ENCODE results near the gene PALLD. TPM values are rescaled to one million over a fixed set of nuclear protein-coding genes. Genes with fewer than 3 reads are reported as not detected.

The PALLD gene
- total and polyA plus RNA-seq, 2 donors (not counting 3 experiments of a cell fraction or from before 2014, with no cell fraction given) = 13.4 to 48.2 TPM

- TF ChIP-seq EZH2 (IDR thresholded peaks at IDR 0.05; ENCODE audit: borderline replicate concordance, low read depth, low read length, severe bottlenecking) (no peak), CTCF (IDR thresholded peaks at IDR 0.05; ENCODE audit: extremely low read depth in 1 of 2, insufficient read depth in 1 of 2, low read depth in 1 of 2, low read length in 2 of 2) (no peak), GATA2 (IDR thresholded peaks at IDR 0.05; ENCODE audit: insufficient read depth, insufficient read length, low read depth, low read length) (no peak), POLR2A (IDR thresholded peaks at IDR 0.05; ENCODE audit: low read depth, low read length) (no peak)
- ChIA-PET POLR2A (interaction anchor here (0.6 kb wide), 1 partner anchor 175 kb away, joined by 4 read pairs; no protein-coding TSS in a partner anchor), CTCF (interaction anchor here (2.0 kb wide), 1 partner anchor 10 kb away, joined by 5 read pairs; no protein-coding TSS in a partner anchor)
- no peaks in the 10 kb centered on the region for H3K4me1 ChIP-seq (ENCODE audit: control insufficient read depth, extremely low read depth, insufficient read depth, low read length)
- intact Hi-C loops (cut with micrococcal nuclease) (no loop called here), dilution Hi-C loops (cut with MboI; ENCODE audit: extremely low pct_ligation_motif_present, low sequenced_read_pairs) (no loop called here)
- no peak overlapping the region for H2AFZ ChIP-seq (ENCODE audit: low read depth, low read length)
- H3K9me1 ChIP-seq (replicated peaks; ENCODE audit: control insufficient read depth, extremely low read depth, insufficient read depth, low read length) = no peaks in the 10 kb centered on the region
- H3K27ac ChIP-seq (ENCODE audit: insufficient read depth, low read depth, low read length) = no peak overlapping the region
- no peaks in the 10 kb centered on the region for H3K36me3 ChIP-seq (ENCODE audit: control insufficient read depth in 2 of 2, extremely low read depth in 1 of 2, insufficient read depth in 2 of 2, low read length in 2 of 2)
- H3K9me3 ChIP-seq (replicated peaks; ENCODE audit: control insufficient read depth, insufficient read depth, low read length) = no peaks in the 10 kb centered on the region
- no peak overlapping the region for H3K9ac ChIP-seq (replicated peaks; ENCODE audit: extremely low read depth, insufficient read depth, low read length)
- H3K4me3 ChIP-seq (replicated peaks in 1 of 3; ENCODE audit: insufficient read depth in 1 of 3, low read depth in 1 of 3, low read length in 3 of 3) = no peak overlapping the region
- BruUV-seq (replicated peaks) = no TSS peak
- H3K79me2 ChIP-seq (ENCODE audit: control insufficient read depth, insufficient read depth, low read length) = no peaks in the 10 kb centered on the region
- no peaks in the 10 kb centered on the region for H4K20me1 ChIP-seq (replicated peaks; ENCODE audit: control insufficient read depth, extremely low read depth, insufficient read depth, low read length)
- no peak overlapping the region for H3K4me2 ChIP-seq (ENCODE audit: insufficient read depth, low read length)
- FAIRE-seq = no peak
- no peak for DNase-seq (ENCODE audit: low read depth, low spot score)
- no peaks in the 10 kb centered on the region for H3K27me3 ChIP-seq (ENCODE audit: control insufficient read depth in 2 of 2, insufficient read depth in 2 of 2, low read length in 2 of 2)
Measured at GRCh38 chr4:168655182-168655581, 158.3 kb downstream of the PALLD start.

GRCh38 chr4:168656055-168656660 lies 159.3 kb downstream of the PALLD start:
- H3K4me2 ChIP-seq (ENCODE audit: insufficient read depth, low read length) = no peak overlapping the region
- no peaks in the 10 kb centered on the region for H3K27me3 ChIP-seq (ENCODE audit: control insufficient read depth in 2 of 2, insufficient read depth in 2 of 2, low read length in 2 of 2)
- no peaks in the 10 kb centered on the region for H4K20me1 ChIP-seq (replicated peaks; ENCODE audit: control insufficient read depth, extremely low read depth, insufficient read depth, low read length)
- ChIA-PET POLR2A (no interaction called here), CTCF (interaction anchor here (0.7 to 2.3 kb wide), 8 partner anchors 11 to 265 kb away, joined by 3 to 7 read pairs (median 3); no protein-coding TSS in a partner anchor)
- BruUV-seq (replicated peaks) = no TSS peak
- H3K36me3 ChIP-seq (ENCODE audit: control insufficient read depth in 2 of 2, extremely low read depth in 1 of 2, insufficient read depth in 2 of 2, low read length in 2 of 2) = no peaks in the 10 kb centered on the region
- intact Hi-C loops (cut with micrococcal nuclease) = no loop called here
- TF ChIP-seq MAX (IDR thresholded peaks at IDR 0.05; ENCODE audit: insufficient read depth, insufficient read length) (no peak), JUN (IDR thresholded peaks at IDR 0.05; ENCODE audit: borderline replicate concordance, insufficient read depth, insufficient read length, low read depth) (no peak), POLR2A (IDR thresholded peaks at IDR 0.05; ENCODE audit: low read depth, low read length) (no peak), EZH2 (IDR thresholded peaks at IDR 0.05; ENCODE audit: borderline replicate concordance, low read depth, low read length, severe bottlenecking) (no peak)
- H3K9me3 ChIP-seq (replicated peaks; ENCODE audit: control insufficient read depth, insufficient read depth, low read length) = no peaks in the 10 kb centered on the region
- DNase-seq (ENCODE audit: low read depth, low spot score) (no peak), FAIRE-seq (no peak)
- no peaks in the 10 kb centered on the region for H3K4me1 ChIP-seq (ENCODE audit: control insufficient read depth, extremely low read depth, insufficient read depth, low read length)
- H3K4me3 ChIP-seq (replicated peaks in 1 of 3; ENCODE audit: insufficient read depth in 1 of 3, low read depth in 1 of 3, low read length in 3 of 3) = no peak overlapping the region
- H3K9me1 ChIP-seq (replicated peaks; ENCODE audit: control insufficient read depth, extremely low read depth, insufficient read depth, low read length) = no peaks in the 10 kb centered on the region
- H3K79me2 ChIP-seq (ENCODE audit: control insufficient read depth, insufficient read depth, low read length) = no peaks in the 10 kb centered on the region
- H3K27ac ChIP-seq (ENCODE audit: insufficient read depth, low read depth, low read length) = no peak overlapping the region
- H3K9ac ChIP-seq (replicated peaks; ENCODE audit: extremely low read depth, insufficient read depth, low read length) = no peak overlapping the region
- no peak overlapping the region for H2AFZ ChIP-seq (ENCODE audit: low read depth, low read length)
- dilution Hi-C loops (cut with MboI; ENCODE audit: extremely low pct_ligation_motif_present, low sequenced_read_pairs) = no loop called here

All from endothelial cell of umbilical vein (primary cell).